ENCODE data around the gene GPC3. TPM values are rescaled to one million over a fixed set of nuclear protein-coding genes. Genes with fewer than 3 reads are reported as not detected.
"Not testable (repeated sequence)": the region's sequence is repeated elsewhere in the genome, so short reads cannot be mapped to it uniquely, and the experiment has no call there.

The GPC3 gene
- polyA plus RNA-seq, 5 donors = 394 to 493 (median 469) TPM

- DNase-seq = no peak
Observed at GRCh38 chrX:133653358-133653757, 332.0 kb downstream of the GPC3 start.

GRCh38 chrX:133652185-133652584 is 333.2 kb downstream of the GPC3 start:
- no peak for DNase-seq

- DNase-seq = no peak
Observed at GRCh38 chrX:133650239-133650638, 335.2 kb downstream of the GPC3 start.

- no peak for DNase-seq
Observed at GRCh38 chrX:133649651-133650050, 335.7 kb downstream of the GPC3 start.

GRCh38 chrX:133648594-133648993 is 336.8 kb downstream of the GPC3 start:
- no peak for DNase-seq

GRCh38 chrX:133646719-133647116 is 338.7 kb downstream of the GPC3 start:
- no peak for DNase-seq

- no peak for DNase-seq
Observed at GRCh38 chrX:133645977-133646718, 339.2 kb downstream of the GPC3 start.

GRCh38 chrX:133645256-133645655 is 340.1 kb downstream of the GPC3 start:
- peak; percentile 43 to 46 for DNase-seq

GRCh38 chrX:133640161-133641015 is 345.0 kb downstream of the GPC3 start:
- DNase-seq = no peak

GRCh38 chrX:133639726-133640125 is 345.7 kb downstream of the GPC3 start:
- DNase-seq = no peak

- no peak for DNase-seq
Observed at GRCh38 chrX:133638285-133638684, 347.1 kb downstream of the GPC3 start.

- no peak for DNase-seq
Observed at GRCh38 chrX:133637765-133638164, 347.6 kb downstream of the GPC3 start.

GRCh38 chrX:133636009-133636408 is 349.4 kb downstream of the GPC3 start:
- DNase-seq = no peak

- no peak for DNase-seq
Observed at GRCh38 chrX:133634416-133634815, 351.0 kb downstream of the GPC3 start.

- DNase-seq = no peak
Observed at GRCh38 chrX:133633950-133634349, 351.4 kb downstream of the GPC3 start.

- DNase-seq = no peak
Observed at GRCh38 chrX:133633162-133633561, 352.2 kb downstream of the GPC3 start.

GRCh38 chrX:133630362-133630761 is 355.0 kb downstream of the GPC3 start:
- no peak for DNase-seq

GRCh38 chrX:133627673-133628072 is 357.7 kb downstream of the GPC3 start:
- no peak for DNase-seq

- DNase-seq = not testable (repeated sequence)
Observed at GRCh38 chrX:133621384-133621783, 364.0 kb downstream of the GPC3 start.

GRCh38 chrX:133611676-133612075 is 373.7 kb downstream of the GPC3 start:
- DNase-seq = no peak

- DNase-seq = no peak
Observed at GRCh38 chrX:133610056-133610455, 375.3 kb downstream of the GPC3 start.

- no peak for DNase-seq
Observed at GRCh38 chrX:133609166-133609565, 376.2 kb downstream of the GPC3 start.

GRCh38 chrX:133608406-133608805 is 377.0 kb downstream of the GPC3 start:
- DNase-seq = no peak

Measured in right lung (tissue), 5 donors.